Peyer's patch (tissue), 4 donors: ENCODE data around the gene PSG5.

Experiments used
- POLR2A ChIP-seq, 2 donors: fragments of 450-650 bp; IDR thresholded peaks; one replicate each; pipeline ENCODE4 v1.5.1; 2017; ENCODE audit warnings: antibody characterized with exemption in 2 of 2, mild to moderate bottlenecking in 2 of 2, moderate library complexity in 2 of 2
- TF ChIP-seq, protein P1 (sequence below), 6 experiments: fragments of 450-650 bp in 4 of 6; fragments of 200-600 bp in 2 of 6; sonication (generic) in 1 of 6; IDR thresholded peaks; one replicate each; pipeline ENCODE4 v1.5.1; 2017 to 2019; ENCODE audit warnings: antibody characterized with exemption in 6 of 6, mild to moderate bottlenecking in 3 of 6, moderate library complexity in 1 of 6

DNA sequence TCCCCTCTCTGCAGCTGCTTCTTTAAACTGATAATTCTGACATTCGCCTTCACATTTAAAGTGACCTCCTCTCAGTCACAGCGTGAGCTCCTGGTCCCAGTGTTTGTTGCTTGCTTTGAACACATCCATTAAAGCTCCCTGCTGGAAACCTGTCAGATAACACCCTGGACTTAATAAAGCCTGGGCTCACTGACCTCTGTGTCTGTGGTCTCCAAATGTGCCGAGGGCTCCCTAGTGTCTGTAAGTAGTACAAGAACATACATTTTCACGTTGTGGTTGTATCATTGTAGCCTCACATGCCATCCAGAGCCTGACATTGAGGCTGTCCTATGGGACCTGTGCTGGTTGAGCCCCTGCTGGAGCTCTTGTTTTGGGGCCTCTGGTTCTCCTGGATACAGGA lies 21.7 kb upstream of the PSG5 start:
- TF ChIP-seq, protein P1, sequence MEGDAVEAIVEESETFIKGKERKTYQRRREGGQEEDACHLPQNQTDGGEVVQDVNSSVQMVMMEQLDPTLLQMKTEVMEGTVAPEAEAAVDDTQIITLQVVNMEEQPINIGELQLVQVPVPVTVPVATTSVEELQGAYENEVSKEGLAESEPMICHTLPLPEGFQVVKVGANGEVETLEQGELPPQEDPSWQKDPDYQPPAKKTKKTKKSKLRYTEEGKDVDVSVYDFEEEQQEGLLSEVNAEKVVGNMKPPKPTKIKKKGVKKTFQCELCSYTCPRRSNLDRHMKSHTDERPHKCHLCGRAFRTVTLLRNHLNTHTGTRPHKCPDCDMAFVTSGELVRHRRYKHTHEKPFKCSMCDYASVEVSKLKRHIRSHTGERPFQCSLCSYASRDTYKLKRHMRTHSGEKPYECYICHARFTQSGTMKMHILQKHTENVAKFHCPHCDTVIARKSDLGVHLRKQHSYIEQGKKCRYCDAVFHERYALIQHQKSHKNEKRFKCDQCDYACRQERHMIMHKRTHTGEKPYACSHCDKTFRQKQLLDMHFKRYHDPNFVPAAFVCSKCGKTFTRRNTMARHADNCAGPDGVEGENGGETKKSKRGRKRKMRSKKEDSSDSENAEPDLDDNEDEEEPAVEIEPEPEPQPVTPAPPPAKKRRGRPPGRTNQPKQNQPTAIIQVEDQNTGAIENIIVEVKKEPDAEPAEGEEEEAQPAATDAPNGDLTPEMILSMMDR (IDR thresholded peaks at IDR 0.05): no peak
- no peak for TF ChIP-seq POLR2A (IDR thresholded peaks at IDR 0.05)
